Measurements from ENCODE around the gene IL17F.

IL17F gene

DNA sequence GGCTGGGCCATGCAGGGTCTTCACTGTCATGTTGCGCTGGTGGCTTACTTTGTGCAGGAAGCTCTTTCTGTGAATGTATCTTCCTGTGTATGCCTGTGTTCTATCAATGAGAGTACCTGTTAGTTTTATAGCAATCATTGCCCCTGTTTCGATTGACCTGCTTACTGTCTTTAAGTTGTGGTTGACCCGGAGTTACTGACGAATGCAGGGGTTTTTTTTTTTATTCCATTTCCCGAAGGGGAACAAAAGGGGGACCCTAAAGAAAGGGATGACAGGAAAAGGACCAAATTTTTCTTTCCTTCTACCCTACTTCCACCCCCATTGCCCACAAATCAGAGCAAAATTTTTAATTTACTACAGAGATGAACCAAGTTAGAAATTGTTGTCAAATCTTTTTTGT lies at the start of gene IL17F:
Gene IL17F (minus strand): TSS at position 101 of the 400 bp plus-strand sequence. CDS start 71 bp downstream, at position 30.
- no peak for DNase-seq

DNA sequence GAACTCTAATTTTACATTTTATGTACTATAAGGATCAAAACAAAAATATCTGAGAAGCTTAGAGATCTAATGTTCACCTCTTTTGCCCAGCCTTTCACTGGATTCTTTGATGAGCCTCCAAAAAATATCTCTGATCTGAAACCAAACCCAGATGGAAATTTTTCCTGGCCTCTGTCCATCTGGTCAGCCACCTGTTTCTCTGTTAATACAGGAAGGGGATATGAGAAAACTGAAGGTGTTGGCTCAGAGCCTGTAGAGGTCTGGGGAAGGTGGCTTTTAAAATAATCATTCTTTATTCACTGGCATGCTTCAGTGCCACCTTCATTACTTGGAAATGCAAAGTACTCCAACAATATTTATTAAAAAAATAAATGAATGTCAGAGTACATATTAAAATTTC lies 48.8 kb upstream of the IL17F start:
- DNase-seq, result no peak

DNA sequence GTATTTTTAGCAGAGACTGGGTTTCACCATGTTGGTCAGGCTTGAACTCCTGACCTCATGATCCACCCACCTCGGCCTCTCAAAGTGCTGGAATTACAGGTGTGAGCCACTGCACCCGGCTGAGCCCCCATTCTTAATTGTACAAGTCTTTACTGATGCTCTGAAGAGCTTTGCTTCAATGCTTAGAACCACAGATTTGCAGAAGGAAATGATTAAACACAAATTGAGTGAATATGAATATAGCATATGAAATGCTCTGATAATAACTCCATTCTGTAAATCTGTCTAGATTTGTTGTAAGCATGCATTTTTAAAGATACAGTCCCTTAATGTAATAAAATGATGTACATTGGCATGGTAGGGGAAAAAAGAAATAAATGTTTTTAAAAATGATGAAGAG lies 44.5 kb upstream of the IL17F start:
- no peak for DNase-seq

DNA sequence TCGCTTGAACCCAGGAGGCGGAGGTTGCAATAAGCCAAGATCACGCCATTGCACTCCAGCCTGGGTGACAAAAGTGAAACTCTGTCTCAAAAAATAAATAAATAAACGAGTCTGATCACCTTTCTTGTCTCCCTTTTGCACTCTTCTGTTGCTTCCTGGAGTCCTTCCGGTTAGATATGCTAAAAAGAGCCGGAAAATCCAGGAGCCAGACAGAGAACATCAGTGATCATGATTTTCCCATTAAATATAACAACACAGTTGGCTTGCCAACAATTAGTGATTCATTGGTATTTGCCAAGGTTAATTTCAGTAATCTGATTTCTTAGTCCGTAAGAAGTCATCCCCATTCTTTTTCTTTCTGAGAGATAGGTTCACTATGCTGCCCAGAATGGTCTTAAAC lies 43.9 kb upstream of the IL17F start:
- DNase-seq, result no peak

DNA sequence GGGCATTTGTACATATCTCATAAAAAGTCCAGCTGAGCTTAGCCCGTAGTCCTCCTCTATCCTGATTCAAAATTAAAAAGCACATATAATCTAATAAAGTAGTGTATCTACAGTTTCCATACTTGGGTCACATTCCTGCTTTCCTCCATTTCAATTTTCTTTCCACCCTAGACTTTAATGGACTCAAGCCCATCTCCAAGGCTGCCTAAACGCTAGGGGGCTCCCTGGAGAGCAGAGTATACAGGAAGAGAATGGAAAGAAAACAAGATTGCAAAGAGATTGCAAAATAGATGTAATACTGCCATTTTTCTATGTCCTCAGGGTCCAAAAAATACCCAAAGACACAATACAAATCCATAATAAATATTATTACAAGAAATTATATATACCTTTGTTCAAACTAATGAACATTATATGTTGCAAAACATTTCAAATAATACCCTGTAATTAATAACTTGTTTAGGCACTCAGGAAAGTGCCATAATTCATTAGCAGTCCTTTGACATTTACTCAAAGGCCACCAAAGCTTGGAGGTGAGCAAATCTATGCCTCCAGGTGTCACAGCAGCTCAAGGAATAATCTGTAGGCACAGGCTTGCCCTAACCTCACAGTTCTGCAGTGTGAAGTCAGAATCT lies 42.6 kb upstream of the IL17F start:
- peak; percentile 59 for DNase-seq

DNA sequence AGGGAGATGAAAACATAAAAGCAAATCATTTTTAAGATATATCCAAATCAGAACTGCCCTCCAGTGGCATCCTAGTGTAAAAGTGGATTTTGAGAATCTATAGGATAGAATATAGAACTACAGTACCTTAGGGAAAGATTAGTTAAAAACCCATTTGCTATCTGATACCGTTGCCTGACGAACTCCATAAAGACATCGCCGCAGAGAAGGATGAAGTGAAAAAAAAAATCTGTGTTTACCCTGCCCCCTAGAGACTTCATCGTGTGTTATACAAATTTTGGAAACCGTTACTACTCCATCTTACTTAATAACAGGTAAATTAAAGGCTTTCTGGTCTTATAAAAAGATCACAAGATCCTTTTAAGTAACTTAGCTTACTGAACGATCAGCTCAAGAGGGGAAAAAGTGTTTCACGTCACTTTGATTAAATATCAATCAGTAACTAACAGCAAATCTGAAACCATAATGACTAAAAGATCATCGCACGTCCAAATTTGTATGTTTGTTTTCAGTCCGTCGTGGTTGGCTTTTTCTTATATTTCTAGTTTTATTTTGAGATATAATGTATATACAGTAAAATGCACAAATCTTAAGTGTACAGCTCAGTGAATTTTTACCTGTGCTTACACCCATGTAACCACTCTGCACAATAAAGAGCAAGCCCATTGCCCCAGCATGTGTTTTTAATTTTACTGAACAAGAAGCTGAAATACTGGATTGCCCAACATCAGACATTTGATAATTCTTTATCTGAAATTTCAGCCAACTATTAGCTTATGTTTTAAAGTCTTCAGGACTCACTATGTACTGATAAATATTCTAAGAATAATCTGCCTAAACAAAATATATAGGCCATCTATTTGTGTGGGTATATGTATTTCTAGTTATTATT lies 41.1 kb upstream of the IL17F start:
- peak; percentile 7 for DNase-seq

DNA sequence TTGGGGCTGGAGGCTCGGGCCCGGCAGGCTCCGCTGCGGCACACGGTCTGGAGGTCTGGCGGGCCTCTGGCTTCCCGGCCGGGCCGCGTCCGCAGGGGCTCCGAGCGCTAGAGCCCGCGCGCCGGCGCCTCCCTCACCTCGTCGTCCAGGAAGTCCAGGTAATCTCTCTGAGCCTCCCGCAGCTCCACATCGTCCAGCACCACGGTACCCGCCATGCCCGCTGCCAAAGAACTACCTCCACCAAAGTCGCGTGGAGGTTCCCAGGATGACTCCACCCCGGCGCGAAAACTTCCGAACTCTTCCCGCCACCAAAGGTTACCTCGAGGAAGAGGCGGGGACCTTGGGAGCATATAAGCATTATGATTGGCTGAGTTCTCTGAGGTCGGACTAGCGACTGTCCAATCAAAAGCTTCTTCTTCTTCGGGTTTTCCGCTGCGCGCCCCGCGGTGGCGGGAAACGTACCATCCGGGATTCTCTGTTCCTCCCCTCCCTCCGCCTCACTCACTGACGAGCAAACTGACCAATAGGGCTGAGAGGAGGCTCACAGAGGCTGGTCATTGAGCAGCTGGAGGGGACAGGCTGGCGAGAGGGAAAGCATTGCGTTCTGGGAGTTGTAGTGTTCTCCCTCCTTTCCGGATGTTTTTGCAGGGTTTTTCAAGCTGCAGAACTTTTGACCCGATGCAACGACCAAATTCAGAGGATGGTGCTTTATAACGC lies 40.3 kb upstream of the IL17F start, which contains the start of gene MCM3:
Gene MCM3 (minus strand): TSS at position 283 of the 717 bp plus-strand sequence. CDS start 68 bp downstream, at position 215.
- DNase-seq, result peak; percentile 100

DNA sequence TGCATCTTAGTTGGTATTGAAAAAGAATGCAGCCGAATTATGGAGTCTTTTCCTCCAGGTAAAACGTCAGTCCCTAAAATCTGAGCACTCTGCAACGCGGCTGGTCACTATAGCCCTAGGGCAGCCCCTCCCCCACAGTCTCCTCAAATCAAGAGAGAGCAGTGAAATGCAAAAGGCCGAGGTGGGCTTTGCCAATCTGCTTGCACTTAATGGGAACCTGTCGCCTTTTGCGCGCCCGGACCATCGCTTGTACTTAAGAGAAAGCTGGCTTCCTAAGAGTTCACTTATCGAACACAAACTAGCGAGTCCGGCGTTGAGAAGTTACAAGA lies 39.8 kb upstream of the IL17F start:
- DNase-seq, result no peak

DNA sequence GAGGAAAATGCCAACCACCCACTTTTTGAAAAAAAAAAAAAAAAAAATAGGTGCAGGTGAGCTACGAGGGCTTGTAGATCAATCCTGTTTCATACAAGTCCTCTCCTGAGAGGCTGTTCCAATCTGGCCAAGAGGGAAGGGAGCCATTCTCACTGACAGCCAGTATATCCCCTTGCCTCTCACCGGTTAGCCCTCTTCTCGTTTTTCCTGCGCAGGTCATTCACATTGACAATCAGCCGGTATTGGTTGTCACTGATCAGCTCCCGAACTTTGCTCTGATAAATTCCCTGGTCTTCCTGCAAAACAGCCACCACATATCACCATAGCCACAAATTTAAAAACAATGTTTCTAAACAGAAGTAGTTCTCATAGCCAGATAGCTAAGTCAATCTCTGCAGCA lies 38.8 kb upstream of the IL17F start:
- DNase-seq, result no peak

DNA sequence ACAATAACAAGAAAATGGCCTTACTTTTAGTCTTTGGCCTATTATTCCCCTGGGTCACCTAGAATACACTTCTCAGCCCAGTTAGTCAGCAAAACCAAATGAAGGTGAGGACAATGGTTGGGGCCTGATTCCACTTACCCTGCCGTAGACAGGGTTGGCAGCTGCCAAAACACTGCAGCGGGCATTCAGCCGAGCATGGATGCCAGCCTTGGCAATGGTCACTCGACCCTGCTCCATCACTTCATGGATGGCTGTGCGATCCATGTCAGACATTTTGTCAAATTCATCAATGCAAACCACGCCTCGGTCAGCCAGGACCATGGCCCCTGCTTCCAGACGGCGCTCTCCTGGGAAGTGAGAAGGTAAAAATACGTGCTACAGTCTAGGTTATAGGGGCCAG lies 31.8 kb upstream of the IL17F start:
- DNase-seq, result no peak

DNA sequence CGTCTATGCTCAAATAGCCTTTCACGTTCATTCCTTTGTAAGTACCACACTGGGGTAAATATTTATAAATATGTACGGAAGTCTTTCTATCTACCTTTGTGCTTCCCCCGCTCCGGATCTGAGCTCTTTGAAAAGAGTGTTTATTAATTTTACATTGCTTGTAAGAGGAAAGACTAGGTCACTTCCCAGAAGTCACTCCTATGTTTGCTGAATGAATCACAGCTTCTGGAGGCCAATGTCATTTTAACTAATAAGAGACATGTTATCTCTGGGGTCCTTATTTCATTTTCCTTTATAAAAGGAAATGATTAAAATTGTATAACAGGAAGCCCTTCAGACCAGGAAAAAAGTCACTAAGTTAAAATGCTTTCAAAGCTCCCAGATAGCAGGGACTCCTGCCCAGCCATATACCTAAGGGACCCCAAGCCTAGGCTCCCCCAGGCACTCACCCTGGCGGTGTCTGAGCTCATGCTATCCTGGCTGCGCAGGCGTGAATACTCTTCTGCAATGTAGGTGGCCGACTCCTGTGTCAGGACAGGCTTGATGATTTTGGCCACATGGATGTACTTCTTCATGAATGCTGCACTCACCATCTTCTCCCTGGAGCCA lies 27.7 kb upstream of the IL17F start:
- DNase-seq, result no peak

DNA sequence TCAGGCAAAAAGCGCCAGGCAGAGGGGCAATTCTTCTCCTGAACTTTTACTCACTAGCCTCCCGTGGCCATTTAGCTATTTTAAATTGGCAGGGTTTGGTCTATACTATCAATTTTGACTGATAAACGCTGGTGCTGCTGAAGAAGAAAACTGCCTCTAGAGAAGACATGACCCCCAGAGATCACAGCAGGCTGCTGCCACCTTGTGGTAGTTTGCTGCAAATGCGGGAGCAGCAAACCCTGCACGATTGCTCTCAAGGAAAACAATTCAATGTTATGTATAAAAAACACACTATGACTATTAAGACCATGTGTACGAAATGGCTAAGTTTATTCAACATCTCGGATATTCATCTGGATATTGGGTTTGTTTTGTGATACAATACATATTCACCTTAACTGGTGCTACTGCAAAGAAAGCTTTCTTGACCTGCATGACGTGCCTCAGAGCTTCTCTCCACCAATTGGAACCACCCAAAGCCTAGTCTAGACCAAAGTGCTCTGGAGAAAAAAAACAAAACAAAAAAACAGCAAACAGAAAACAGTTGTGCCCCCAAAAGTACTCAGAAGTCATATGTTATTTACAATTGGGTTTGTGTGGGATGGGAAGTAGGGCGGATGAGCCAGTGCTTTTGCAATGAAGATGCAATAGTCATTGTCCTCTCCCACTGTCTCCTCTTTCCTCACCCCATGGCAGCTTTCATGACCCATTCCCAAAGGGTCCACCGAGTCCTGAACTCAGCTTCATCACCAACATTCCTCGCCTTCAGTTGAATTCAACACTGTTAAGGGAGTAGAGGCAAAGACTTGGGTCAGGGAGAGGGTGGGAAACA lies 19.6 kb upstream of the IL17F start:
- peak; percentile 56 for DNase-seq

DNA sequence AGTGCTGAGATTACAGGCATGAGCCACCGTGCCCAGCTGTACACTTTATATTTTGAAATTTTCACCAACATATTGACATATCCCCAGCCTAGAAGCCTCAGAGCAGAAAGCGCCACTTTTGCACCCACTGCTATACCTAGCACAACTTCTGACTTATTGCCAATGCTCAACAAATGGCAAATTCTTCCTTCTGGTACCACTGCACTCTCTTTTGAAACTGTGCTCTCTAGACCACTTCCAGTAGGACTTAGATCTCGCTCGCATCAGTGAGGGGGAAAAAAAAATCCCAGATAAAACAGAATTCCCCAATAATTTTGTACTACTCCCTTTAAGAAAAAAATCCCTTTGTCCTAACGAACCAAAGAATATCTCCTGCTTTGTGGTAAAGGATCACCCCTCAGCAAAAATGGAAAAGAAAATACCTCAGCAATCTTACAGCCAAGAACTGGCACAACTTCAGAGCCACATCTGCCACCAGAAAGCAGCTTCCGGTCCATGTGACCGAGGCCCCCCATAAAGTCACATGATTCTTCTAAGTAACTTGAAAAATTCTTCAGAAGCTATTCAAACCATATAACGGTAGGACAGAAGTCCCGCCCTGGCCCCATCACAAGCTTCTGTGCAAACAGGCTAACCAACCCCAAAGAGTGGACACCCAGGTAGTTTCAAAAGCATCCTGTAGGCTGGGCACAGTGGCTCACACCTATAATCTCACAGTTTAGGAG lies 18.5 kb upstream of the IL17F start:
- DNase-seq, result no peak

DNA sequence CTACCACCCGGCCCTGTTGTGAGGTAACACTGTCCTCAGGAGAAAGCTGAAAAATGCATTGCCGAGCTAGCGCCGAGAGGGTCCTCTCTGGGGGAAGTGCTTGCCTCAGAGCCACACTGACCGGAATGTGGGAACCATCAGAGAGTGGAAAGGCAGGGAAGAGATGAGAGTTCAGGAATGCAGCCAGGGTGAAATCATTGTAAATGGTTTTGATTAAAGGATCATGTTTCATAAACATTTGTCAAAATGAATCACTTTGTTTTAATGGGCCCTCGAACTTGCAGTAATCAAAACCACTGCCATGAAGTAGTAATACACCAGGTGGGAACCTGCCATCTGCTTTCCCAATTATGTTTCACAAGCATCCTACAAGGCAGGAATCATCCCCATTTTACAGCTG lies 16.9 kb upstream of the IL17F start:
- no peak for DNase-seq

DNA sequence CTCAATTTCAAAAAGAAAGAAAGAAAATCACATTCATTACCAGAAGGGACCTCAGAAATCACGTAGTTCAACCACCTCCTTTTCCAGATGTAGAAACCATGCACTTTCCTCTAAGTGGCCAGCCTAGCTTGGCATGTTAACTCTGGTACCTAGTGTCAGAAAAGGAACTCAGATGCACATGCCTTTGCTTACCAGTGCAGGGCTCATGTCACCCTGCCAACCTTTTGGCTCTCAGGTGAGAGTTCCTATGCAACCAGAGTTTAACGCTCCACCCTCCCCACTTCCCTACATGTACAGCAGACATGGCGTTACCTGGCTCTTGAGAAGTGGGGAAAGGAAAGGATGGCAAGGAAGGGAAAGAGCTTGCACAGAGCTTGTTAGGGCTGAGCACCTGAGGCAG lies 16.3 kb upstream of the IL17F start:
- no peak for DNase-seq

DNA sequence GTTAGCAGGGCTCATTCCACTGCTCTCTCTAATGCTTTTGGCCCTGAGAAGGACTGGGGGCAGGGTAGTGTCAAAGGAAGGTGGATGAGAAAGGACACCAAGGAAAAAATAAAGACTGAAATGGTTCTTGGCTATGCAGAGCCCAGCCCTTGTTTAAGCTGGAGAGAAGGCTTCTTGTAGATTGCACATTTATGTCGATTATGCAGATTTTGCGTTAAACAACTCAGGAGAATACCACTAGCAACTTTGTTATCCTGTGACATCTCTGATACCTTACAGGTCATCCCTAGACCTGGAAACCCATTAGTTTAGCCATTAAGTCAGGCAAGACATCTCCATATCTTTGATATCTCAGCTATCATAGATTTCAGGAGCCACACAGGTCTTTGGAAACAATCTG lies 11.1 kb upstream of the IL17F start:
- DNase-seq, result no peak

DNA sequence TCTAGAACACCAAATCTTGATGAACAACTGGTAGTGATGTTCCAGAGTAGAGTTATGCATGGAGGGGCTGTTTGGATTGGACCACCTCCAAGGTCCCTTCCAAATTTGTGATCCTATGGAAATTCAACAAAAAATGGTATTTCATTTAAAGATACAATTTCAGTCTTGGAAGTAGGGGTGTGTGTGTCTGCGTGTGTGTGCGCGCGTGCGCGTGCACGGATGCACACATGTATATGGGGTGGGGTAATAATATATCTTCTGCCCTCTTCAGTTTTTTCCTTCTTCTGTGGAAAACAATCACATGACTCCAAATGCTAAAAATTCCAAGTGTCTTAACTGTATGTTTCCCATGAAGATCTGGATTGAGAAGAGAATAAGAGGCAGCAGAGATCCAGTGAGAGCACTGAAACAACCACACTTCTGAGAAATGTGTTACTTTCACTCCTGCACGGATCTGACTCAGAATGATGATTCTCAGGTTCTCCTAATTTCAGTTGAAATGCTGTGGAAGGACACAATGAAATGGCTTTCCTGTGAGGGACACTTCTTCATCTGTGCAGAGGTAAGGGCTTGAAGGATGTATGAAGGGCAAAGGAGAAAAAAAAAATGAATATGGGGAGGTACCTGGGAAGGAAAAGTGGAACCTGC lies 10.6 kb upstream of the IL17F start:
- no peak for DNase-seq

DNA sequence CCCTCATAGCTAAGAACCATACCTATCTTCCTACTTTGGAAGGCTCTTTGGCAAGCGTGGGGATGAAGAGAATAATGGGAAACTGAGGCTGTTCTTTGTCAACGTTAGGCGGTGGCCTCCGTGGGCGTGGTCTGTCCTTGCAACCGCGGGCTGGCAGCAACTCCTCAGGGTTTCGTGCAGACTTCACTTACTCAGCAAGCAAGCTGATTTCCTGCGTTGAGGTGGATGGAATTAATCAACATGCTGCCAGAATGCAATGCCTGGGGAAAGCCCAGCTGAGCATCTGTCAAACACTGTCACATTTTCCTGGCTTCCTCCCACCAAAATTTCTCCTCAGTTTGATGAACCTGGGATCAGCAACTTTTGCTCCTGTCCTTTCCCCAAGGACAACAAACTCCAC lies 9.2 kb upstream of the IL17F start:
- DNase-seq, result no peak

DNA sequence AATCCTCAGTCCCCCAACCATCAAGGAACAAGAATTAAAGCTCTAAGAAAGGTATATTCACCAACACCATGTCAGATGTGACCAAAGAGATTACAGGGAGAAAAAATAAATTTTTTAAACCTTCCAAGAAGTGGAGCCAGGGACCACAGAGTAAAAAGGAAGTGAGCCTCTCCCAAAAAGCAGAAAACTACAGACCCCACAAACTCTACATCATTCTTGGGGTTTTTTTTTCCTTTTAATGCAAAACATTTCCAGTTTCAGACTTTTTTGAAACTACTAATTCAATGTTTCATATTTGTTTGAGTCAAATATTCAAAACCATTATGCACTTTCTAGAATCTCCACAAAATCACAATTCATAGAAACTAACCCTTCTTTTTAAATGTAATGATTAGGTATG lies 6.8 kb upstream of the IL17F start:
- DNase-seq, result no peak

DNA sequence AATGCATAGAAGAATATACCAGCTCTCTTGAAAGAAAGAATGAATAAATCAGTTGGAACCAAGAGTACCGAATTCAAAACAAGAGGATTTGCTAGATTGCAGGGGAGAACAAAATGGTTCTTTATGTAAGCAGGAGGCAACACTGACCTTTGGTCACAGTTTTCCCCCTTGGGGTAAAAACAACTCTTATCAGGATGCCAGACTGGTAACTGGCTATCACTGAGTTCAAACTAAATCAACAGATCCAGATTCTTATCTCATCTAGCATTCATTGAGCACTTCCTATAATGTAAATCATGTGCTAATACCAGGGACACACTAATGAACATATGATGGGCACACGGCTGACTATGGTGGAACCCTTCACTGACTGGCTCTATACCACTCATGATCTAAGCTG lies 4.8 kb upstream of the IL17F start:
- no peak for DNase-seq

DNA sequence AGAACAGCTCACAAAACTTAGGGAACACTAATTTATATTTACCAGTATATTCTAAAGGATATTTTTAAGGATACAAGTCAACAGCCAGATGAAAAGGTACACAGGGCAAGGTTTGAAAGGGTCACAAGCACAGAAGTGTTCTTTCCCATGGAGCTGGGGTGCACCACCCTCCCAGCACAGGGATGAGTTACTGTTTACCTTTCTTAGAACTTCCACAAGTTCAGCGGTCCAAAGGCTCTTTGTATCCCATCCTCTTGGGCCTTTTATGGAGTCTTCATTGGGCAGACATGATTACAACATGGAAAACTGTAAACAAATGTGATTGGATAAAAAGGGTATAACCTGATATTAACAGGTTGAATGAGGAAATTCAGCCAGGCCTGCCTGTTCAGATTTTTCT lies 1.1 kb upstream of the IL17F start:
- no peak for DNase-seq
